Hepatocyte (in vitro differentiated cells): ENCODE measurements around the gene CIAO2B. TPM values are rescaled to one million over a fixed set of nuclear protein-coding genes. Genes with fewer than 3 reads are reported as not detected.
A peak's percentile ranks its signal among the peaks of the same experiment; 100 is the strongest.
"Not testable (repeated sequence)": the region's sequence is repeated elsewhere in the genome, so short reads cannot be mapped to it uniquely, and the experiment has no call there.

ENCODE experiments used
- DNase-seq: peaks from one replicate; pipeline ENCODE4 v3.0.0-alpha.2; 2016; ENCODE audit warnings: low spot score
- H2AFZ ChIP-seq: fragments of 200-600 bp; sonication (generic); 2 replicates; pipeline ENCODE4 v1.6.0; 2016; ENCODE audit warnings: antibody characterized with exemption, mild to moderate bottlenecking
- H3K27ac ChIP-seq: fragments of 200-600 bp; sonication (generic); 2 replicates; pipeline ENCODE4 v1.5.1; 2016; ENCODE audit warnings: mild to moderate bottlenecking
- H3K27me3 ChIP-seq: fragments of 200-600 bp; sonication (generic); 2 replicates; pipeline ENCODE4 v1.6.1; 2016
- H3K36me3 ChIP-seq: fragments of 200-600 bp; sonication (generic); replicated peaks from 2 replicates; pipeline ENCODE4 v1.5.1; 2016; ENCODE audit warnings: low read depth; ENCODE audit not compliant: insufficient read depth
- H3K4me1 ChIP-seq: fragments of 200-600 bp; sonication (generic); 2 replicates; pipeline ENCODE4 v1.5.1; 2016; ENCODE audit warnings: mild to moderate bottlenecking, moderate library complexity; ENCODE audit not compliant: insufficient read depth
- H3K4me2 ChIP-seq: fragments of 200-600 bp; sonication (generic); 2 replicates; pipeline ENCODE4 v1.6.0; 2016
- H3K4me3 ChIP-seq: fragments of 200-600 bp; sonication (generic); 2 replicates; pipeline ENCODE4 v1.5.1; 2016; ENCODE audit warnings: mild to moderate bottlenecking
- H3K79me2 ChIP-seq: fragments of 200-600 bp; sonication (generic); 2 replicates; pipeline ENCODE4 v1.6.0; 2017; ENCODE audit warnings: mild to moderate bottlenecking
- H3K9me2 ChIP-seq: fragments of 200-600 bp; sonication (generic); replicated peaks from 2 replicates; pipeline ENCODE4 v1.6.0; 2017; ENCODE audit warnings: mild to moderate bottlenecking; ENCODE audit not compliant: insufficient read depth
- H3K9me3 ChIP-seq: fragments of 200-600 bp; sonication (generic); 2 replicates; pipeline ENCODE4 v1.5.1; 2016; ENCODE audit warnings: low read depth, mild to moderate bottlenecking
- H4K20me1 ChIP-seq: fragments of 200-600 bp; sonication (generic); 2 replicates; pipeline ENCODE4 v1.6.0; 2016; ENCODE audit warnings: mild to moderate bottlenecking; ENCODE audit not compliant: insufficient read depth, poor library complexity, severe bottlenecking
- CTCF ChIP-seq: fragments of 200-600 bp; sonication (generic); IDR thresholded peaks from 2 replicates; pipeline ENCODE4 v1.5.1; 2016; ENCODE audit warnings: antibody characterized with exemption, mild to moderate bottlenecking; ENCODE audit not compliant: poor library complexity
- EZH2 ChIP-seq: fragments of 200-600 bp; sonication (generic); IDR thresholded peaks from 2 replicates; pipeline ENCODE4 v1.6.1; 2016; ENCODE audit warnings: antibody characterized with exemption, mild to moderate bottlenecking, borderline replicate concordance
- EZH2phosphoT487 ChIP-seq: fragments of 200-600 bp; sonication (generic); IDR thresholded peaks from one replicate; pipeline ENCODE4 v1.6.1; 2018; ENCODE audit warnings: antibody characterized with exemption, mild to moderate bottlenecking, low read depth, moderate library complexity; ENCODE audit not compliant: unreplicated experiment, severe bottlenecking
- WGBS: methylation state at CpG from one replicate; pipeline ENCODE4 v1.1.6; 2016; ENCODE audit warnings: low lambda C conversion rate; ENCODE audit errors: missing lambda C conversion rate; 5-methylcytosine and 5-hydroxymethylcytosine counted together
- polyA plus RNA-seq: library from polyadenylated mRNA; unstranded; fragments of >200 nt; fragmentation: Nextera tagmentation; extraction: Ambion mirVana; gene quantifications from 2 replicates; pipeline ENCODE4 v1.2.1, GENCODE V29; 2016
- total RNA-seq: library from RNA; depleted of rRNA; stranded (reverse); fragments of >200 nt; gene quantifications from 2 replicates; pipeline ENCODE4 v1.2.3, GENCODE V29; 2014

The CIAO2B gene
- total and polyA plus RNA-seq, 2 experiments from 2014 or later = 131 to 147 TPM

- Histone ChIP-seq H3K4me3 (peak within 1 kb of the TSS; percentile 69), H3K36me3 (no peaks in the 10 kb centered on the region), H3K27ac (peak within 1 kb of the TSS; percentile 98), H3K9me2 (no peaks in the 10 kb centered on the region), H3K9me3 (no peaks in the 10 kb centered on the region), H3K27me3 (no peaks in the 10 kb centered on the region), H3K4me1 (peaks cover 22% of the 10 kb centered on the region), H4K20me1 (no peaks in the 10 kb centered on the region), H3K79me2 (peaks cover 52% of the 10 kb centered on the region), H2AFZ (peak within 1 kb of the TSS; percentile 89), H3K4me2 (peak within 1 kb of the TSS; percentile 99)
- peak; percentile 74 for DNase-seq
- 65% methylated on average over 43 of the region's 44 CpGs for WGBS
- no peak for TF ChIP-seq EZH2
- TF ChIP-seq CTCF = no peak
These were observed 1.3 kb upstream of the CIAO2B start, which contains the start of gene CES2 for GRCh38 chr16:66935314-66936011. Gene CES2 (plus strand): TSS chr16:66935516. CDS start chr16:66935636, 120 bp downstream.

GRCh38 chr16:66934839-66935313, 674 bp upstream of the CIAO2B start:
- H4K20me1 ChIP-seq, H3K36me3 ChIP-seq, H3K9me2 ChIP-seq, H3K9me3 ChIP-seq, DNase-seq, H3K27me3 ChIP-seq: not testable (repeated sequence)
- Histone ChIP-seq H2AFZ (peak overlapping the region; percentile 89), H3K27ac (peak overlapping the region; percentile 98), H3K4me2 (peak overlapping the region; percentile 99), H3K4me3 (peak overlapping the region; percentile 69), H3K79me2 (peaks cover 52% of the 10 kb centered on the region), H3K4me1 (peaks cover 22% of the 10 kb centered on the region)
- 13% methylated on average over 22 of the region's 24 CpGs for WGBS

- H2AFZ ChIP-seq = peak overlapping the region; percentile 89
- 8% methylated on average over 12 of the region's 12 CpGs for WGBS
- peaks cover 52% of the 10 kb centered on the region for H3K79me2 ChIP-seq
- no peak for TF ChIP-seq CTCF
- TF ChIP-seq EZH2phosphoT487 = no peak
- TF ChIP-seq EZH2 = no peak
- H3K4me3 ChIP-seq = peak overlapping the region; percentile 69
- H3K4me1 ChIP-seq = peaks cover 22% of the 10 kb centered on the region
- no peaks in the 10 kb centered on the region for H3K36me3 ChIP-seq
- no peaks in the 10 kb centered on the region for H3K27me3 ChIP-seq
- DNase-seq = peak; percentile 48
- H3K4me2 ChIP-seq = peak overlapping the region; percentile 99
- H4K20me1 ChIP-seq = no peaks in the 10 kb centered on the region
- H3K9me2 ChIP-seq = no peaks in the 10 kb centered on the region
- H3K9me3 ChIP-seq = no peaks in the 10 kb centered on the region
- peak overlapping the region; percentile 98 for H3K27ac ChIP-seq
These were observed 445 bp downstream of the CIAO2B start for GRCh38 chr16:66933776-66934137.

- Histone ChIP-seq H3K27me3 (no peaks in the 10 kb centered on the region), H3K36me3 (no peaks in the 10 kb centered on the region), H3K27ac (no peak overlapping the region), H3K4me3 (no peak overlapping the region), H3K4me1 (peaks cover 22% of the 10 kb centered on the region), H4K20me1 (no peaks in the 10 kb centered on the region), H3K9me3 (no peaks in the 10 kb centered on the region), H3K79me2 (peaks cover 40% of the 10 kb centered on the region), H2AFZ (no peak overlapping the region), H3K4me2 (no peak overlapping the region), H3K9me2 (no peaks in the 10 kb centered on the region)
- 93% methylated on average over 4 of the region's 4 CpGs for WGBS
- DNase-seq = no peak
- no peak for TF ChIP-seq EZH2
- no peak for TF ChIP-seq EZH2phosphoT487
These were observed 2.1 kb downstream of the CIAO2B start for GRCh38 chr16:66932076-66932475.
